Epithelial cell of proximal tubule (primary cell): ENCODE results near the gene USP14. TPM values are rescaled to one million over a fixed set of nuclear protein-coding genes. Genes with fewer than 3 reads are reported as not detected.

Experiments
- DNase-seq: peaks from one replicate; pipeline ENCODE4 v3.0.0-alpha.2; 2011; ENCODE audit warnings: low read depth
- H3K4me3 ChIP-seq: 2 replicates; pipeline ENCODE4 v1.5.1; 2011; ENCODE audit warnings: low read depth, mild to moderate bottlenecking, low read length
- total RNA-seq: library from RNA; depleted of rRNA; stranded (reverse); fragments of >200 nt; gene quantifications from 2 replicates; pipeline ENCODE4 v1.2.3, GENCODE V29; 2015
- TF ChIP-seq, protein P1 (sequence below): conservative IDR thresholded peaks from 2 replicates; pipeline ENCODE4 v1.5.1; 2012; ENCODE audit warnings: low read depth, mild to moderate bottlenecking, low read length

The USP14 gene
- total RNA-seq, 1 donor from 2014 or later, result 18.3 TPM

DNA sequence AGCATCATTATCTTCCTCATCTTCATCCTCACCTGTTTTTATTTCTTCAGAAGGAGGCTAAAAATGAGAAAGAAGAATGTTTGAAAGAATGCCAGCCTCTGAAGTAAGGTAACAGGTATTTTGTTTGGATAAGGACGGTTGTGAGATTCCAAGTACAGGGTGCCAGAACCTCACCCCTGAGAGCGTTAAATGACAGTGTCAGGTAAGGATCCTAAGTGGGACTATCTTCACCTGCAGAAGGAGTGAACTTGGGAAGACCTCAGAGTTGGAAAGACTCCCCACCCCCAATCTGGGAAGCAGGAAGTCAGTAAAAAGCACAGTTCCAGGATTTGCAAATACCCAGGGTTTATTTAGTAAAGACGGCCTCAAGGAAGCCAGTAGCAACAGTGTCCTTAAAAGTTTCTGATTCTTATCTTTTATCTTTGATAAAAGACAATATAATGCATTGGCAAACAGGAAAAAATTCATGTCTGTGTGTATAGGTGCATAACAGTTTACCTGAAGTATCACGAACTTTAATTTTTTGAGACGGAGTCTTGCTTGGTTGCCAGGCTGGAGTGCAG lies 57.2 kb downstream of the USP14 start:
- no peak for DNase-seq
- TF ChIP-seq, protein P1, sequence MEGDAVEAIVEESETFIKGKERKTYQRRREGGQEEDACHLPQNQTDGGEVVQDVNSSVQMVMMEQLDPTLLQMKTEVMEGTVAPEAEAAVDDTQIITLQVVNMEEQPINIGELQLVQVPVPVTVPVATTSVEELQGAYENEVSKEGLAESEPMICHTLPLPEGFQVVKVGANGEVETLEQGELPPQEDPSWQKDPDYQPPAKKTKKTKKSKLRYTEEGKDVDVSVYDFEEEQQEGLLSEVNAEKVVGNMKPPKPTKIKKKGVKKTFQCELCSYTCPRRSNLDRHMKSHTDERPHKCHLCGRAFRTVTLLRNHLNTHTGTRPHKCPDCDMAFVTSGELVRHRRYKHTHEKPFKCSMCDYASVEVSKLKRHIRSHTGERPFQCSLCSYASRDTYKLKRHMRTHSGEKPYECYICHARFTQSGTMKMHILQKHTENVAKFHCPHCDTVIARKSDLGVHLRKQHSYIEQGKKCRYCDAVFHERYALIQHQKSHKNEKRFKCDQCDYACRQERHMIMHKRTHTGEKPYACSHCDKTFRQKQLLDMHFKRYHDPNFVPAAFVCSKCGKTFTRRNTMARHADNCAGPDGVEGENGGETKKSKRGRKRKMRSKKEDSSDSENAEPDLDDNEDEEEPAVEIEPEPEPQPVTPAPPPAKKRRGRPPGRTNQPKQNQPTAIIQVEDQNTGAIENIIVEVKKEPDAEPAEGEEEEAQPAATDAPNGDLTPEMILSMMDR, result no peak
- H3K4me3 ChIP-seq, result no peak overlapping the region

DNA sequence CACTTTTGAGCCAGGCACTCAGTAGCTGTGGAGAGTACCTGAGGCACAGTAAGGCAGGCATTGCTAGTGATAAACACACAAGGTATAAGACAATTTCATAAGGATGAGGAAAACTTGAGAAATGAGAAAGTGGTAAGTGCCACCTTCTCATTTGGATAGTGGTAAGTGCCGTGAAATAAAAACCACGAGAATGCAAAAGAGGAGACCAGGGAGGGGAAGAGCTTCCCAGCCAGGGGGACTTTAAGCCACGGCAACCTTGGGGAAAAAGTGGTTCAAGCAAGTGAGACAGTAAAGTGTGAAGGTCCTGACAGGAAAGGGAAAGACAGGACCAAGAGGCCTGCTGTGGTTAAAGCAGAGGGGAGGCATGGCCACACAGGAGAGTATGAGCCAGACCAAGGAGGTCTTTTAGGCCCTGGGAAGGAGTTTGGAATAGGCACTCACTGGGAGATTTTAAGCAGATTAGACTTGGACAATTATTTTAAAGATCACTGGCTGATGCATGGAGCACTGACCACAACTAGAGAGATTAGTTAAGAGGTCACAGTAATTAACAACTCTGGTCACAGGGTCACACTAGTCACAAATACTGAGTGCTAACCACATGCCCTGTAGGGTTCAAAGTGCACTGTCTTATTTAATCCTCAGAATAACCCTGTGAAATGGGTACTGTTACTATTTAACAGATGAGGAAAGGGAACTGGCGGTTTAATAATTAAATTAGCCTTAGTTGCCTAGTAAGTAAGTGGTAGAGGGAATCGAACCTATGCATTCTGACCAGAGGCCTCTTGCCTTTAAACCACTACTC lies 59.4 kb downstream of the USP14 start:
- no peak overlapping the region for H3K4me3 ChIP-seq
- TF ChIP-seq, protein P1, result no peak
- DNase-seq, result peak; percentile 33

DNA sequence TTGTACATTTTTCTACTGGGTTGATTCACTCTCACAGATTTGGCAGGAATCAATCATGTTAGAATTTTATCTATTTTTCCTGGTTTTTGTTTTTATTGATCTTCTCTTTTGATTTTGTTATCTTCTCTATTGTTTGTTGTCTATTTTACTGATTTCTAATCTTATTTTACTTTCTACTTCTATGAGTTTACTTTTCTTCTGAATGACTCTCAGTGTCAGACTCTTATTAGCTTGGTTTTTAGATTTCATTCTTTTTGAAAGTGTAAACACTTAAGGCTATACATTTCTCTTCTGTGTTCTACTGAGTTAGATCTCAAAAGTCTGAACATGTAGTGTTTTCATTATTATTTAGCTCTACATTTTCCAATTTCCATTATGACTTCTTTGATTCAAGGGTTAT lies 62.4 kb downstream of the USP14 start:
- no peak for DNase-seq
- TF ChIP-seq, protein P1, result no peak
- no peak overlapping the region for H3K4me3 ChIP-seq

DNA sequence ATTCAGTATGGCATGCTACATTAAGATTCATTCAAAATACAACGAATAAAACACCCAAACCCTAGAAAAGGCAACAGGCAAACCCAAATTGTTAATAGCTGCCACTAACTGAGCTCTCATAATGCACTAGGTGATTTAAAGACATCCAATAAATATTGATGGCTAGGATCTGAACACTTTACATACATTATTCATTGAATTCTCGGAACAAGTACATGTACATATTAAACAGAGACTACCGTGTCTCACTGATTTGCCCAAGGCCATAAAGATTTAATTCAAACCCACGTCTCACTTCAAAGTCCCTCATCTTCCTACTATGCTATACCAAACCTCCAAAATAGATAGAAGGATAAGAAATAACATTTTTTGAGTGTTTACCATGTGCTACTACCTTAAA lies 67.4 kb downstream of the USP14 start:
- TF ChIP-seq, protein P1, result no peak
- no peak for DNase-seq
- H3K4me3 ChIP-seq, result no peak overlapping the region

DNA sequence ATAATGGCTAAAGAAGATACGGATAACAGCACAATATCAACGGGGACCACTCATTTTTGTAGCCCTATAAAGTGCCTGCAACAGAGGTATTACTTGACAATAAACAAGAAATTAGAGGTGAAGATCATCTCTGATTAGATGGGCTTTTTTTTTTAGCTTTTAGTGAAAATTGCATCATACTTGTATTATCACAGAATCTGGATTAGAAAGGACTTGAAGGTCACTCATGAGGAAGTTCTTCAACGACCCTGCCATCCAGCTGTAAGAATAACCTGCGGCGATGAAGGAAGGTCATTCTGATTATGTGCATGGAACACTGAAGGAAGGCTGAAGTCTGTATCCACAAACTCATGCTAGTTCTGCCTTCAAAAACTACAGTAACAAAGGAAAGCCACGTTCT lies 69.0 kb downstream of the USP14 start:
- no peak overlapping the region for H3K4me3 ChIP-seq
- DNase-seq, result no peak
- TF ChIP-seq, protein P1, result no peak

DNA sequence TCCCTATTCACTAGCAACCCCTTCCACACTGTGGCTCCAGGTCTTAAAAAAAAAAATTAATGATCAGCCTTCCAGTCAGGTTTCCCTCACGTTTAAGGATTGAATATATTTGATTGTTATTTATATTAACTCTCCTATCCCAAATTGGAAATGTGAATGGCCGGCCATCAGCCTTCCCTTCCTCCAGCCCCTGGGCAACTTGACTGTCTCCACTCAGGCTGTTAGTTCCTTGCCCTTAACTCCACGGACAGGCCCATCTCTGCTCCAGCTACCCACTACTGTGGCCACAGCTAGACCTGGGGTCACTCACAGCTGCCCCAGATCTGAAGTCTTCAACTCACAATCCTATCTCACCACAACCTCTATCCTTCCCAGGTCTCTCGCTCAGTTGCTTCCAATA lies 69.5 kb downstream of the USP14 start:
- TF ChIP-seq, protein P1, result no peak
- DNase-seq, result no peak
- no peak overlapping the region for H3K4me3 ChIP-seq

DNA sequence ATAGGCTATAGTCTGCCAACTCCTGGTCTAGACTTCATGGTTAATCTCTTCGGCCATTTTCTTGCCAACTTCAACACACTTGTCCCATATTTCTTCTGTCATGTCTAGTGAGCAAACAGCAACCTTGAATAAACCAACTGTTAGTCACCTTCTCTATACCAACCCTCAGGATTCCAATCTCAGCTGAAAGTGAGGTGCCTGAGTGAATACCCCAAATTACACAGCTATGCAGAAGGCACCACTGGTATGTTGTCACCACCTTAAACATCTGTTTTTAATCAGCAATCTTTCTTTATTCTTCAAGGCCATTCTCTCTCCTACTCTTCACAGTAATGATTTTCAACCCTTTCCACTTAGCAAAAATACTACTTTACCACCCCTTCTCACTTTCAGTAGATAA lies 70.2 kb downstream of the USP14 start:
- TF ChIP-seq, protein P1, result no peak
- H3K4me3 ChIP-seq, result no peak overlapping the region
- no peak for DNase-seq
